GF-D8 (cell line): ENCODE results near the gene LRRC32.

Experiments
- DNase-seq: peaks from one replicate; lab custom pipeline; 2025; lab: John Stamatoyannopoulos, UW

The LRRC32 gene

GRCh38 chr11:76670485-76671236 lies at the start of gene LRRC32:
LRRC32 (minus strand) TSS chr11:76670747; CDS start chr11:76665954, 4,793 bp downstream.
- no peak for DNase-seq

DNA sequence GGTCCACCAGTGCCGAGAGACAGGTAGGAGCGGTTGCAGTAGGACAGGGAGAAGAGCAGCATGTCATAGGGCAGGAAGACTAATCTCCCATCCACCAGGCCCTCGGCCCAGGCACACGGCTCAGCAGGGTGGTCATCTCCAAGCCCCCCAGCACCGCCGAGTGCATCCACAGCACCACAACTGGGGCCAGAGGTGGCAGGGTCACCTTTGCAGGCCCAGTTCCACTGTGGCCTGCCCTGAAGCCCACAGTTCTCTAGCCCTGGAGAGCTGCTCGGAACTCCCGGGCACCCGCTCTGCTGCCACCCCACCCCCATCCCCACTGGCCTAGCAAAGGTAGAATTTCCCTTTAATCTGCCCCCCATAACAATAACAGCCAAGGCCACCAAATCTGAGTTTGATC lies 49.1 kb upstream of the LRRC32 start:
- DNase-seq: no peak

- no peak for DNase-seq
Observed at GRCh38 chr11:76719281-76719680, 48.7 kb upstream of the LRRC32 start.

DNA sequence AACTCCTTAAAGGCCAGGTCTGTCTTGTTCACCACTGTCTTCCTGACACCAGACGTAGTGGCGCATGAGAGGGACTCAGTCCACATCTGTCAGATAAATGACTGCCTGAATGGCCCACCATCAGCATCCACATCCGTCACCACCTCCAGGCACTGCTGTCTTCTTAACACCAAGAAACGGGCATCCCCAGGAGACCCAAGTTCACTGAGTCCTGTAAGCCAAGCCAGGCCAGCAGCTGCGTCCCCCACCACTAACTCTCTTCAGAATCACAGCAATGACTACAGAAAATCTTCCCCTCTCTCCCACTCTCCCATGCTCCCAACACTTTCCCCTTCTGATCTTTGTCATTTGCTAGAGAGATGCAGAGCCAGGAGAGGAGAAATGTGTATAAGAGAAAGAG lies 47.3 kb upstream of the LRRC32 start:
- DNase-seq: no peak

GRCh38 chr11:76717369-76717768 lies 46.8 kb upstream of the LRRC32 start:
- no peak for DNase-seq

DNA sequence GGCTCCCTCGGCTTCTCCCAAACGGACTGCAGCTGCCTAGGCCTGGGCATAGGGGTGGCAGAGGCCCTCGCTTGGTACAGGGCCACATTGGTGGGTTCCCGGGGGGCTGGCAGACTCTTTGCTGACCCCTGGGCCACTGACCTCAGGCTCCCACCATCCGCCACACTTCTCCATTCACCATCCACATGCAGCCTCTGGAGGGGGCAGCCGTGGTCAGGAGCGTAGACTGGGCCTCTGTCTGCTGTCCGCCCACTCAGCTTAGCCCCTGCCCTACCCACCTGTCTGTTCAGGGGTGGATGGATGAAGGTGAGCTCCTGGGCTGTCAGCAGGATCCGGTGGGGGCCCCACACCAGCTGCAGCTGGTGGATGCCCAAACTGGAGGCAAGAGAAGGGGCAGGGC lies 45.7 kb upstream of the LRRC32 start:
- no peak for DNase-seq

- no peak for DNase-seq
Observed at GRCh38 chr11:76714493-76714892, 43.9 kb upstream of the LRRC32 start.

GRCh38 chr11:76713499-76713898 lies 43.0 kb upstream of the LRRC32 start:
- no peak for DNase-seq

- DNase-seq: no peak
Observed at GRCh38 chr11:76712125-76712524, 41.6 kb upstream of the LRRC32 start.

DNA sequence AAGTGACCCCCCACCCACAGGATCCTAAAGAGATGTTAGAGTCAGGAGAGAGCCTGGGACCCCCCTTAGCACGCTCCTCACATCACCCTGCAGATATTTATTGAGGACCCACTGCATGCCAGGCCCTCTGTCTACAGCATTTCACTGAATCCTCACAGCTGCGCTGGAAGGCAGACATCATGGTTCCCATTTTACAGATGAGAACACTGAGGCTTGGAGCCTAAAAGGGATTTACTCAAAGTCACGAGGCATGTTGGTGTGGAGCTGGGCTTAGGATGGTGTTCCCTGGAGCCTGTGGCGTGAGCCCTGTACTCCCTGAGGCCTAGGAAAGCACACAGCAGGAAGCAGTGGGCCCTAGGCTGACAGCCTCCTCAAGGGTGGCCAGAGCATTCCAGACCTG lies 39.2 kb upstream of the LRRC32 start:
- DNase-seq: no peak

GRCh38 chr11:76708972-76709660 lies 38.6 kb upstream of the LRRC32 start:
- no peak for DNase-seq

GRCh38 chr11:76707293-76707825 lies 36.8 kb upstream of the LRRC32 start:
- no peak for DNase-seq

DNA sequence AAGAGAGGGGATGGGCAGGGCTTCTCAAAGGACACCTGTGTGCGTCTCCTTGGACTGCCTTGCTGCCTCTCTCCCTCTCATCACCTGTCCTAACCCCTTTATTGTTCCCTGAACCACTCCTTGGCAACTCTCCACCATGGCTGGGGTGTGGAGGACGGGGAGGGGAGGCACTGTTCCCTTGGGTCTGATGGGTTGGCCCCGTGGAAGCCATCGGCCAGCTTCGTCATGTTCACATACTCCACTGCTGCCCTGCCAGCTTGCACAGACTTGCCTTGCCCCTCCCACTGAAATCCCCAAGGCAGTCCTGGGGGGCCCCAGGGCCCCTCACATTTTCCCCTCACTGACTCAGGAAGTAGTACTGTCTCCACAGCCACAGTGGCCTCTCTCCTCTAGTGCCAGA lies 36.1 kb upstream of the LRRC32 start:
- no peak for DNase-seq

- DNase-seq: no peak
Observed at GRCh38 chr11:76705826-76706225, 35.3 kb upstream of the LRRC32 start.

DNA sequence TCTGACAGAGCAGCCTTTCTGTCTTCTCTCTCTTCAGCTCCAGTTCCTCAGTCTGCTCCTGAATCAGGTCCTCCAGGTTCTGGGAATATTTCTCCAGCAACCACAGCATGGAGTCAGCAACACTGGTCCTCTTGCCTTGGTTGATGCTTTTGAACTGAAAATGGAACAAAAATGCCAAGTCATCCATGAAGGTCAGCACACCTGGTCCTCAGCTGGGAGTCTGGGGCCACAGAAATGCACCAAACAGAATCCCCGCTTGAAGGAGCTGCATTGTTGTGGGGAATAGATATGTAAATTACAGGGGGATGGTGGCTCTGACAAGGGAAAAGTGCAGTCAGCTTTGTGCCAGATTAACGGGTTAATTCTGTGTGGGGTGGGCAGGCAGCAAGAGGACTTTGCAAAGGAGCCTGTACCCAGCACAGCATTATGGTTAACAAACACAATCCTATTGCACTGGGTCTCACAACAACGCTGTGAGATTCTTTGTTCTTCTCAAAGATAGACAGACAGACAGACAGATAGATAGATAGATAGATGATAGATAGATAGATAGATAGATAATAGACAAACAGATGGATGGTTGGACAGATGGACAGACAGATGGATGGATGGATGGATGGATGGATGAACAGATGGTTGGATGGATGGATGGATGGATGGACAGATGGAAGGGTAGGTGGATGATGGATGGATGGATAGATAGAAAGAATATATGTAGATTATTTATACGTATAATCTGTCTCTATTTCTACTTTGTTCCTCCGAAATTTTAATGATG lies 33.8 kb upstream of the LRRC32 start:
- DNase-seq: no peak

GRCh38 chr11:76703707-76704106 lies 33.2 kb upstream of the LRRC32 start:
- no peak for DNase-seq

DNA sequence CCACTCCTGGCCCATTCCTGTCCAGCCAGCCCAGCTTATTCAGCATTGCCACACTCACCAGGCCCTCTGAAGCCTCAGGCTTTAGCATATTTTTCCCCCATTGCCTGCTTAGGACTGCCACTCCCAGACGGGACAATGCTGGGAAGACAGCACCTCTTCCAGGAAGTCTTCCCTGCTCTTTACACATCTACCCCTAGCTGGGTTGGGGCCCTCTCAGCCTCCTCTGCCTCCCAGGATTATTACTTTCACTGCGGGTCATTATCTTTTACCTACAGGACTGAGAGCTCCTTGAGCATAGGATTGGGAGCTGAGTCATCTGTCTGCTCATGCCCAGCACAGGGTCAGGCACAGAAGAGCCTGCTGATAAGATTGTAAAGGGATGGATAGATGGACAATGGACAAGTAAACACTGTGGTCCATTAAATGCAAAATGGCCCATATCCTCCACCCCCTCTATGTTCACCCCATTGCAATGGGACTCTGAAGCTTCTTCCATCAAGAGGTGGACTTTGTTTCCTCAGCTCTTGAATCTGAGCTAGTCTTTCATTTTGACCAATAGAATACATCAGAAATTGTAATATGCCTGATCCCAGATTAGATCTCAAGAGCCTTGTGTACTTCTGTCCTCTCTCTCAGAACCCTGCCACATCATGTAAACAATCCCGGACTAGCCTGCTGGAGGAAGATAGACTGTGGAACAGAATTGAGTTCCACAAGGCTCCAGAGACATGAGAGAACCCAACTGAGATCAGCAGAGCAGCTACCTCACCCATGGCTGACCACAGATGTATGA lies 32.0 kb upstream of the LRRC32 start:
- DNase-seq: no peak

GRCh38 chr11:76701294-76702040 lies 30.9 kb upstream of the LRRC32 start:
- DNase-seq: no peak

GRCh38 chr11:76700177-76701100 lies 29.9 kb upstream of the LRRC32 start:
- no peak for DNase-seq
